Uterus (tissue), 4 donors: ENCODE results near the gene PIP4K2A. TPM values are rescaled to one million over a fixed set of nuclear protein-coding genes. Genes with fewer than 3 reads are reported as not detected.
"Not testable (repeated sequence)": the region's sequence is repeated elsewhere in the genome, so short reads cannot be mapped to it uniquely, and the experiment has no call there.

Experiments used
- DNase-seq, 2 donors: peaks; one replicate each; pipeline ENCODE4 v3.0.0-alpha.2; 2019 to 2020
- H3K27ac ChIP-seq, 2 donors: fragments of 200-600 bp; sonication (generic); 1 replicate in 1 of 2; 2 replicates in 1 of 2; pipeline ENCODE4 v1.5.1; 2016 to 2018
- H3K27me3 ChIP-seq, 2 donors: fragments of 200-600 bp; sonication (generic); one replicate each; pipeline ENCODE4 v1.5.1; 2018 to 2019; ENCODE audit warnings: control low read depth in 1 of 2
- H3K36me3 ChIP-seq, 2 donors: fragments of 200-600 bp; sonication (generic); one replicate each; pipeline ENCODE4 v1.5.1; 2019; ENCODE audit warnings: control low read depth in 1 of 2
- H3K4me1 ChIP-seq, 2 donors: fragments of 200-600 bp; sonication (generic); one replicate each; pipeline ENCODE4 v1.5.1; 2018 to 2019; ENCODE audit warnings: control low read depth in 1 of 2
- H3K4me3 ChIP-seq, 2 donors: fragments of 200-600 bp; sonication (generic); 1 replicate in 1 of 2; 2 replicates in 1 of 2; pipeline ENCODE4 v1.5.1; 2018 to 2019; ENCODE audit warnings: mild to moderate bottlenecking in 1 of 2
- H3K9me3 ChIP-seq, 2 donors: fragments of 200-600 bp; sonication (generic); one replicate each; pipeline ENCODE4 v1.5.1; 2019; ENCODE audit warnings: control low read depth in 1 of 2
- POLR2A ChIP-seq, 2 donors: fragments of 450-650 bp; IDR thresholded peaks; one replicate each; pipeline ENCODE4 v1.6.1; 2016; ENCODE audit warnings: antibody characterized with exemption in 2 of 2, mild to moderate bottlenecking in 1 of 2, moderate library complexity in 1 of 2
- intact Hi-C: fragments of 100-400 bp; cut with DNase I; formaldehyde crosslinking; loops from one replicate; pipeline ENCODE4 v1.15.1; 2023; ENCODE audit warnings: low total_unique reads
- total RNA-seq, 4 donors: library from RNA; depleted of rRNA in 3 of 4; stranded (reverse); fragments of >200 nt in 3 of 4; gene quantifications; one replicate each; pipeline versions ENCODE4 v1.1.0 to v1.2.4, GENCODE V29; 2014 to 2023
- TF ChIP-seq, protein P1 (sequence below), 4 experiments: fragments of 200-600 bp in 2 of 4; fragments of 450-650 bp in 2 of 4; sonication (generic) in 2 of 4; IDR thresholded peaks; one replicate each; pipeline ENCODE4 v1.5.1; 2016 to 2019; ENCODE audit warnings: antibody characterized with exemption in 4 of 4, mild to moderate bottlenecking in 2 of 4, moderate library complexity in 1 of 4
- donor health status: DM: yes; HTN: yes; CAD: no.

Gene PIP4K2A
- total RNA-seq, 4 donors from 2014 or later: 17.4 to 42.4 (median 22.0) TPM

DNA sequence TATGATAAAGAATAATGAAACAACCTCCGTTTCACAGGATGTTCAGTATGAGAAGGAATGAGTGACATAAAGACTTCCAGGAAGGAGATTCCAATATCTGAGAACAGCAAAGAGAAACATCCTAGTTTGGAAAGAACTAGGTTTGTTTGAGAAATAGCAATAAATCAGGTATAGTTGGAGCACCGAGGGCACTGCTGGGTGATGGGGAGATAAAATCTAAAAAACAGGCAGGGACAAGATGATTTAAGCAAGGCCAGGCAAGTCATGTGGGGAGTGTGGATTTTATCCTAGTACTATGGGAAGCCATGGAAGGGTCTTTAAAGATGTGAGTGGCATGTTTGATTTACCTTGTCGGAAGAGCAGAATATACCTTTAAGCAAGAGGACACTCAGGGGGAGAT is 199.4 kb downstream of the PIP4K2A start:
- H3K4me1 ChIP-seq: no peaks in the 10 kb centered on the region
- TF ChIP-seq, protein P1, sequence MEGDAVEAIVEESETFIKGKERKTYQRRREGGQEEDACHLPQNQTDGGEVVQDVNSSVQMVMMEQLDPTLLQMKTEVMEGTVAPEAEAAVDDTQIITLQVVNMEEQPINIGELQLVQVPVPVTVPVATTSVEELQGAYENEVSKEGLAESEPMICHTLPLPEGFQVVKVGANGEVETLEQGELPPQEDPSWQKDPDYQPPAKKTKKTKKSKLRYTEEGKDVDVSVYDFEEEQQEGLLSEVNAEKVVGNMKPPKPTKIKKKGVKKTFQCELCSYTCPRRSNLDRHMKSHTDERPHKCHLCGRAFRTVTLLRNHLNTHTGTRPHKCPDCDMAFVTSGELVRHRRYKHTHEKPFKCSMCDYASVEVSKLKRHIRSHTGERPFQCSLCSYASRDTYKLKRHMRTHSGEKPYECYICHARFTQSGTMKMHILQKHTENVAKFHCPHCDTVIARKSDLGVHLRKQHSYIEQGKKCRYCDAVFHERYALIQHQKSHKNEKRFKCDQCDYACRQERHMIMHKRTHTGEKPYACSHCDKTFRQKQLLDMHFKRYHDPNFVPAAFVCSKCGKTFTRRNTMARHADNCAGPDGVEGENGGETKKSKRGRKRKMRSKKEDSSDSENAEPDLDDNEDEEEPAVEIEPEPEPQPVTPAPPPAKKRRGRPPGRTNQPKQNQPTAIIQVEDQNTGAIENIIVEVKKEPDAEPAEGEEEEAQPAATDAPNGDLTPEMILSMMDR (IDR thresholded peaks at IDR 0.05): no peak
- no peak for TF ChIP-seq POLR2A (IDR thresholded peaks at IDR 0.05)
- no peak for DNase-seq
- no peak overlapping the region for H3K4me3 ChIP-seq
- H3K27me3 ChIP-seq: no peaks in the 10 kb centered on the region
- H3K9me3 ChIP-seq: no peaks in the 10 kb centered on the region
- no peak overlapping the region for H3K27ac ChIP-seq
- intact Hi-C loops: no loop called here
- no peaks in the 10 kb centered on the region for H3K36me3 ChIP-seq

DNA sequence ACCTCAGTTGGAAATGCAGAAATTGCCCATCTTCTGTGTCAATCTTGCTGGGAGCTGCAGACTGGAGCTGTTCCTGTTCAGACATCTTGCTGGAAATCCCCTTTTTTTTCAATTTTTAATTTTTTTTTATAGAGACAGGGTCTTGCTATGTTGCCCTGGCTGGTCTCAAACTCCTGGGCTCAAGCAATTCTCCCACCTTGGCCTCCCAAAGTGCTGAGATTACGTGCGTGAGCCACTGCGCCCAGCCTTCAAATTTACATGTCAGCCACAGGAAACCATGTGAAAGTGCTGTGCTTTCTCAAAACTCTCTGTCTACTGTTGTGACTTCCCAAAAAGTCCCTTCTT is 200.0 kb downstream of the PIP4K2A start:
- H3K4me3 ChIP-seq, H3K27ac ChIP-seq, H3K27me3 ChIP-seq, H3K36me3 ChIP-seq, intact Hi-C loops, H3K4me1 ChIP-seq, H3K9me3 ChIP-seq, DNase-seq: not testable (repeated sequence)

DNA sequence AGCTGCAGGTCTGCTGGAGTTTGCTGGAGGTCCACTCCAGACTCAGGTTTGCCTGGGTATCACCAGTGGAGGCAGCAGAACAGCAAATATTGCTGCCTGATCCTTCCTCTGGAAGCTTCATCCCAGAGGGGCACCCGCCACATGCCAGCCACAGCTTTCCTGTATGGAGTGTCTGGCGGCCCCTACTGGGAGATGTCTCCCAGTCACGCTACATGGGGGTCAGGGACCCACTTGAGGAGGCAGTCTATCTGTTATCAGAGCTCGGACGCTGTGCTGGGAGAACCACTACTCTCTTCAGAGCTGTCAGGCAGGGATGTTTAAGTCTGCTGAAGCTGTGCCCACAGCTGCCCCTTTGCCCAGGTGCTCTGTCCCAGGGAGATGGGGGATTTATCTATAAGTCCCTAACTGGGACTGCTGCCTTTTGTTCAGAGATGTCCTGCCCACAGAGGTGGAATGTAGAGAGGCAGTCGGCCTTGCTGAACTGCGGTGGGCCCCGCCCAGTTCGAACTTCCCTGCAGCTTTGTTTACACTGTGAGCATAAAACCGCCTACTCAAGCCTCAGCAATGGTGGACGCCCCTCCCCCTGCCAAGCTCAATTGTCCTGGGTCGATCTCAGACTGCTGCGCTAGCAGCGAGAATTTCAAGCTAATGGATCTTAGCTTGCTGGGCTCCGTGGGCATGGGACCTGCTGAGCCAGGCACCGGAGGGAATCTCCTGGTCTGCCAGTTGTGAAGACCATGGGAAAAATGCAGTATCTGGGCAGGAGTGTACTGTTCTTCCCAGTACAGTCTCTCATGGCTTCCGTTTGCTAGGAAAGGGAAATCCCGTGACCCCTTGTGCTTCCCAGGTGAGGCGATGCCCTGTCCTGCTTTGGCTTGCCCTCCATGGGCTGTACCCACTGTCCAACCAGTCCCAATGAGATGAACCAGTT is 200.6 kb downstream of the PIP4K2A start:
- H3K4me3 ChIP-seq, H3K4me1 ChIP-seq, intact Hi-C loops, H3K9me3 ChIP-seq, H3K27ac ChIP-seq, H3K36me3 ChIP-seq, DNase-seq, H3K27me3 ChIP-seq: not testable (repeated sequence)

DNA sequence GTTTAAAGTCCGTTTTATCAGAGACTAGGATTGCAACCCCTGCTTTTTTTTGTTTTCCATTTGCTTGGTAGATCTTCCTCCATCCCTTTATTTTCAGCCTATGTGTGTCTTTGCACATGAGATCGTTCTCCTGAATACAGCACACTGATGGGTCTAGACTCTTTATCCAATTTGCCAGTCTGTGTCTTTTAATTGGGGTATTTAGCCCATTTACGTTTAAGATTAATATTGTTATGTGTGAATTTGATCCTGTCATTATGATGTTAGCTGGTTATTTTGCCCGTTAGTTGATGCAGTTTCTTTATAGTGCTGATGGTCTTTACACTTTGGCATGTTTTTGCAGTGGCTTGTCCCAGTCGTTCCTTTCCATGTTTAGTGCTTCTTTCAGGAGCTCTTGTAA is 202.4 kb downstream of the PIP4K2A start:
- H3K9me3 ChIP-seq, H3K27me3 ChIP-seq, H3K4me1 ChIP-seq, DNase-seq, H3K36me3 ChIP-seq, H3K4me3 ChIP-seq, H3K27ac ChIP-seq, intact Hi-C loops: not testable (repeated sequence)

DNA sequence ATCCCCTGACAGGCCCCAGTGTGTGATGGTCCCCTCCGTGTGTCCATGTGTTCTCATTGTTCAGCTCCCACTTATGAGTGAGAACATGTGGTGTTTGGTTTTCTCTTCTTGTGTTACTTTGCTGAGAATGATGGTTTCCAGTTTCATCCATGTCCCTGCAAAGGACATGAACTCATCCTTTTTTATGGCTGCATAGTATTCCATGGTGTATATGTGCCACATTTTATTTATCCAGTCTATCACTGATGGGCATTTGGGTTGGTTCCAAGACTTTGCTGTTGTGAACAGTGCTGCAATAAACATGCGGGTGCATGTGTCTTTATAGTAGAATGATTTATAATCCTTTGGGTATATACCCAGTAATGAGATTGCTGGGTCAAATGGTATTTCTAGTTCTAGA is 206.2 kb downstream of the PIP4K2A start:
- H3K36me3 ChIP-seq, DNase-seq, H3K4me1 ChIP-seq, H3K27me3 ChIP-seq, intact Hi-C loops, H3K4me3 ChIP-seq, H3K9me3 ChIP-seq, H3K27ac ChIP-seq: not testable (repeated sequence)

DNA sequence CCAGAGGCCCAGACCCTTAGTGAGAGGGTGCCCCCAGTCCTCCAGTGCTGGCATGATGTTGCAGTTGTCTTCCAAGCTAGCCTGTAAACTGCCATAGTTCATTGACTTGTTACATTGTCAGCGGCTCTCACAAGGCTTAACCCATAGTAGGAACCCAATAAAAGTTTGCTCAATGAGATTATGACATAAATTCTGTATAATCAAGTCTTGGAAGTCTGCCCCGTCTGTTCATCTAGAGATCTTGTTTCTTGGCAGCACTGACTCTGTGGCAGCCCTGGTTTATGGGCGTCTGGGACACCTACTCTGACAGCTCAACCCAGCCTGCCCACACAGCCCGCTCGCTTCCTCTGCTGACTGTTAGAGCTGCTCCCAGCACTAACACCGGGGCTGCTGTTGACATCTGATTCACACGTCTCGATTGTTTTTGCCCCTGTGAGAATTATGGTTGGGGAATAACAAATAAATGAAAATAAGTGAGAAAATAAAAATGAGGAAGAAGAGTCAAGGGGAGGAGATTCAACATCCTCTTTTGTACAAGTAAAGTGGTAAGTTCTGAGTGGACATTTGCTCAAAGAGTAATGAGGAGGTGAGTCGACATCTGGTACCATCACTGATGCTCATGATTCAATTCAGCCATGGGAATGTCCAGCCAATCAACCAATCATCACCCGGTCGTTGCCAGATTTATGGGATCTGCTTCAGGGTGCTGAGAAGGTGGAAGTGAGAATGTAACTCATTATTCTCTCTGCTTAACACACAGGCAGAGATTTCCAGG is 208.3 kb downstream of the PIP4K2A start:
- Histone ChIP-seq H3K27me3 (no peaks in the 10 kb centered on the region), H3K4me1 (no peaks in the 10 kb centered on the region), H3K4me3 (no peak overlapping the region), H3K27ac (no peak overlapping the region), H3K9me3 (no peaks in the 10 kb centered on the region), H3K36me3 (no peaks in the 10 kb centered on the region)
- no peak for TF ChIP-seq POLR2A (IDR thresholded peaks at IDR 0.05)
- TF ChIP-seq, protein P1 (IDR thresholded peaks at IDR 0.05): no peak
- intact Hi-C loops: no loop called here
- DNase-seq: no peak

DNA sequence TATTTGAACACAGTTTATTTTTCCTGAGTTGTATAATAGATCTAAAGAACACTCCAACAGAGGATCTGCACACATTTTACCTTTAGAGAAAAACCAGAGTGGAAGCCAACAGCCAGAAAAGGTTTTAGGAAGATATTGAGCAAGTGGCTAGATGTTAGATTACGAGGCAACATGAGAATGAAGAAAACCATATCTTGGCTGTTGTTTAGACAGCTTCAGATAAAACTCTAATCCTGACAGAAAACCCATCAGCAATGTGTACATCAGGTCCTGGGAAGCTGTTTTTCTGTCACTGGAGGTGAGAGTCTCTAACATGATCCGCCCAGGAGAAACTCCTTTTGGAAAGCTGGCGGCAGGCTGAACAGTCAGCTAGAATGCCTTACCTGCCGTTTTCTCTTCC is 209.6 kb downstream of the PIP4K2A start:
- Histone ChIP-seq H3K27ac (no peak overlapping the region), H3K4me3 (no peak overlapping the region), H3K9me3 (no peaks in the 10 kb centered on the region), H3K27me3 (no peaks in the 10 kb centered on the region), H3K36me3 (no peaks in the 10 kb centered on the region), H3K4me1 (no peaks in the 10 kb centered on the region)
- DNase-seq: no peak
- intact Hi-C loops: no loop called here
- no peak for TF ChIP-seq POLR2A (IDR thresholded peaks at IDR 0.05)
- TF ChIP-seq, protein P1 (IDR thresholded peaks at IDR 0.05): no peak
